ENCODE data around the gene EEF1G. TPM values are rescaled to one million over a fixed set of nuclear protein-coding genes. Genes with fewer than 3 reads are reported as not detected.

The EEF1G gene
- total RNA-seq, 1 experiment from 2014 or later: 1,667 TPM

GRCh38 chr11:62574363-62575071, 826 bp upstream of the EEF1G start:
- peak overlapping the region; percentile 99 for H3K4me3 Mint-ChIP-seq
- H3K9me3 Mint-ChIP-seq: no peaks in the 10 kb centered on the region
- peaks cover 37% of the 10 kb centered on the region for H3K4me1 Mint-ChIP-seq
- no peaks in the 10 kb centered on the region for H3K27me3 Mint-ChIP-seq (ENCODE audit: low read depth)
- H3K36me3 Mint-ChIP-seq: peaks cover 62% of the 10 kb centered on the region
- H3K27ac Mint-ChIP-seq: peak overlapping the region; percentile 96
- ChIA-PET CTCF (interaction anchor here (0.6 to 2.1 kb wide), 20 partner anchors 14 to 237 kb away, joined by 3 to 33 read pairs (median 6); partner anchors contain the start of genes B3GAT3, HNRNPUL2, MTA2 and TUT1), POLR2A (interaction anchor here (0.5 to 3.2 kb wide), 20 partner anchors 8 to 1413 kb away, joined by 3 to 44 read pairs (median 4); partner anchors contain the start of genes B3GAT3, C11orf98, CSKMT and GNG3)
- TF ChIP-seq, protein P1, sequence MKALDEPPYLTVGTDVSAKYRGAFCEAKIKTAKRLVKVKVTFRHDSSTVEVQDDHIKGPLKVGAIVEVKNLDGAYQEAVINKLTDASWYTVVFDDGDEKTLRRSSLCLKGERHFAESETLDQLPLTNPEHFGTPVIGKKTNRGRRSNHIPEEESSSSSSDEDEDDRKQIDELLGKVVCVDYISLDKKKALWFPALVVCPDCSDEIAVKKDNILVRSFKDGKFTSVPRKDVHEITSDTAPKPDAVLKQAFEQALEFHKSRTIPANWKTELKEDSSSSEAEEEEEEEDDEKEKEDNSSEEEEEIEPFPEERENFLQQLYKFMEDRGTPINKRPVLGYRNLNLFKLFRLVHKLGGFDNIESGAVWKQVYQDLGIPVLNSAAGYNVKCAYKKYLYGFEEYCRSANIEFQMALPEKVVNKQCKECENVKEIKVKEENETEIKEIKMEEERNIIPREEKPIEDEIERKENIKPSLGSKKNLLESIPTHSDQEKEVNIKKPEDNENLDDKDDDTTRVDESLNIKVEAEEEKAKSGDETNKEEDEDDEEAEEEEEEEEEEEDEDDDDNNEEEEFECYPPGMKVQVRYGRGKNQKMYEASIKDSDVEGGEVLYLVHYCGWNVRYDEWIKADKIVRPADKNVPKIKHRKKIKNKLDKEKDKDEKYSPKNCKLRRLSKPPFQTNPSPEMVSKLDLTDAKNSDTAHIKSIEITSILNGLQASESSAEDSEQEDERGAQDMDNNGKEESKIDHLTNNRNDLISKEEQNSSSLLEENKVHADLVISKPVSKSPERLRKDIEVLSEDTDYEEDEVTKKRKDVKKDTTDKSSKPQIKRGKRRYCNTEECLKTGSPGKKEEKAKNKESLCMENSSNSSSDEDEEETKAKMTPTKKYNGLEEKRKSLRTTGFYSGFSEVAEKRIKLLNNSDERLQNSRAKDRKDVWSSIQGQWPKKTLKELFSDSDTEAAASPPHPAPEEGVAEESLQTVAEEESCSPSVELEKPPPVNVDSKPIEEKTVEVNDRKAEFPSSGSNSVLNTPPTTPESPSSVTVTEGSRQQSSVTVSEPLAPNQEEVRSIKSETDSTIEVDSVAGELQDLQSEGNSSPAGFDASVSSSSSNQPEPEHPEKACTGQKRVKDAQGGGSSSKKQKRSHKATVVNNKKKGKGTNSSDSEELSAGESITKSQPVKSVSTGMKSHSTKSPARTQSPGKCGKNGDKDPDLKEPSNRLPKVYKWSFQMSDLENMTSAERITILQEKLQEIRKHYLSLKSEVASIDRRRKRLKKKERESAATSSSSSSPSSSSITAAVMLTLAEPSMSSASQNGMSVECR (CRISPR knock-in tag; IDR thresholded peaks at IDR 0.05; ENCODE audit: borderline replicate concordance): no peak
- TF ChIP-seq ZNF219 (CRISPR knock-in tag; IDR thresholded peaks at IDR 0.05; ENCODE audit: borderline replicate concordance) (no peak), NR1H2 (CRISPR knock-in tag; IDR thresholded peaks at IDR 0.05) (no peak), SOX15 (CRISPR knock-in tag; IDR thresholded peaks at IDR 0.05) (no peak), ZNF263 (CRISPR knock-in tag; IDR thresholded peaks at IDR 0.05; ENCODE audit: low read depth) (no peak), USF1 (CRISPR knock-in tag; IDR thresholded peaks at IDR 0.05) (no peak), ZNF281 (CRISPR knock-in tag; IDR thresholded peaks at IDR 0.05) (no peak), ZNF671 (CRISPR knock-in tag; IDR thresholded peaks at IDR 0.05) (no peak), ZNF416 (CRISPR knock-in tag; IDR thresholded peaks at IDR 0.05) (0 out of 2 replicates have a peak, but pooled peaks have one; percentile 15), GABPB1 (CRISPR knock-in tag; IDR thresholded peaks at IDR 0.05) (peak; percentile 23; the same call in 1 of the 2 replicates)
- TF ChIP-seq, protein P2, sequence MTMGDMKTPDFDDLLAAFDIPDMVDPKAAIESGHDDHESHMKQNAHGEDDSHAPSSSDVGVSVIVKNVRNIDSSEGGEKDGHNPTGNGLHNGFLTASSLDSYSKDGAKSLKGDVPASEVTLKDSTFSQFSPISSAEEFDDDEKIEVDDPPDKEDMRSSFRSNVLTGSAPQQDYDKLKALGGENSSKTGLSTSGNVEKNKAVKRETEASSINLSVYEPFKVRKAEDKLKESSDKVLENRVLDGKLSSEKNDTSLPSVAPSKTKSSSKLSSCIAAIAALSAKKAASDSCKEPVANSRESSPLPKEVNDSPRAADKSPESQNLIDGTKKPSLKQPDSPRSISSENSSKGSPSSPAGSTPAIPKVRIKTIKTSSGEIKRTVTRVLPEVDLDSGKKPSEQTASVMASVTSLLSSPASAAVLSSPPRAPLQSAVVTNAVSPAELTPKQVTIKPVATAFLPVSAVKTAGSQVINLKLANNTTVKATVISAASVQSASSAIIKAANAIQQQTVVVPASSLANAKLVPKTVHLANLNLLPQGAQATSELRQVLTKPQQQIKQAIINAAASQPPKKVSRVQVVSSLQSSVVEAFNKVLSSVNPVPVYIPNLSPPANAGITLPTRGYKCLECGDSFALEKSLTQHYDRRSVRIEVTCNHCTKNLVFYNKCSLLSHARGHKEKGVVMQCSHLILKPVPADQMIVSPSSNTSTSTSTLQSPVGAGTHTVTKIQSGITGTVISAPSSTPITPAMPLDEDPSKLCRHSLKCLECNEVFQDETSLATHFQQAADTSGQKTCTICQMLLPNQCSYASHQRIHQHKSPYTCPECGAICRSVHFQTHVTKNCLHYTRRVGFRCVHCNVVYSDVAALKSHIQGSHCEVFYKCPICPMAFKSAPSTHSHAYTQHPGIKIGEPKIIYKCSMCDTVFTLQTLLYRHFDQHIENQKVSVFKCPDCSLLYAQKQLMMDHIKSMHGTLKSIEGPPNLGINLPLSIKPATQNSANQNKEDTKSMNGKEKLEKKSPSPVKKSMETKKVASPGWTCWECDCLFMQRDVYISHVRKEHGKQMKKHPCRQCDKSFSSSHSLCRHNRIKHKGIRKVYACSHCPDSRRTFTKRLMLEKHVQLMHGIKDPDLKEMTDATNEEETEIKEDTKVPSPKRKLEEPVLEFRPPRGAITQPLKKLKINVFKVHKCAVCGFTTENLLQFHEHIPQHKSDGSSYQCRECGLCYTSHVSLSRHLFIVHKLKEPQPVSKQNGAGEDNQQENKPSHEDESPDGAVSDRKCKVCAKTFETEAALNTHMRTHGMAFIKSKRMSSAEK (CRISPR knock-in tag; IDR thresholded peaks at IDR 0.05; ENCODE audit: borderline replicate concordance): no peak
- peak; percentile 5 for ATAC-seq
- DNase-seq (ENCODE audit: low spot score): peak; percentile 33

Measured in WTC11 (cell line).